Colon (tissue), 2 donors: Measurements from ENCODE around the gene RPGRIP1.
"Not testable (repeated sequence)": the region's sequence is repeated elsewhere in the genome, so short reads cannot be mapped to it uniquely, and the experiment has no call there.

Source experiments
- FAIRE-seq: peaks from 2 replicates; lab custom pipeline; 2012; peaks lifted over from hg19 to GRCh38; lab: Jason Lieb, UNC
- donor health status: control.
- donor health status: control.

RPGRIP1 gene

DNA sequence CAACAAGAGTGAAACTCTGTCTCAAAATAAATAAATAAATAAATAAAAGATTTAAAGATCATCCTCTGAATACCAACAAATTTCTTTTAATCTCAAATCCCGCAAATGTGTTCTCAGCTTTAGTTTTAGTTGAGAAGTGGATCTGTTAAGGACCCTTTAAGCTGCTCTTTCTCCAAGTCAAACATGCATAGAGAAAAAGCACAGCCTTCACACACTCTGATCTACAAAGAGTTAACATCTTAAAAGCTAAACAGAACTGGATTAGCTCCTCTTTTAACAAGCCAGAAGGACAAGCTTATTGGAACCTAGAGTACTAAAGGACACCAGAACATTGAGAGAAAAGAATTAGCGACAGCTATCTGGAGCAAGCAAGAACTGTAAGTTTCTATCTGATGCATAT is at the start of gene RPGRIP1:
Gene RPGRIP1 (plus strand): TSS at position 301 of the 400 bp plus-strand sequence. CDS start 7,894 bp downstream, outside the sequence.
- FAIRE-seq, result no peak

DNA sequence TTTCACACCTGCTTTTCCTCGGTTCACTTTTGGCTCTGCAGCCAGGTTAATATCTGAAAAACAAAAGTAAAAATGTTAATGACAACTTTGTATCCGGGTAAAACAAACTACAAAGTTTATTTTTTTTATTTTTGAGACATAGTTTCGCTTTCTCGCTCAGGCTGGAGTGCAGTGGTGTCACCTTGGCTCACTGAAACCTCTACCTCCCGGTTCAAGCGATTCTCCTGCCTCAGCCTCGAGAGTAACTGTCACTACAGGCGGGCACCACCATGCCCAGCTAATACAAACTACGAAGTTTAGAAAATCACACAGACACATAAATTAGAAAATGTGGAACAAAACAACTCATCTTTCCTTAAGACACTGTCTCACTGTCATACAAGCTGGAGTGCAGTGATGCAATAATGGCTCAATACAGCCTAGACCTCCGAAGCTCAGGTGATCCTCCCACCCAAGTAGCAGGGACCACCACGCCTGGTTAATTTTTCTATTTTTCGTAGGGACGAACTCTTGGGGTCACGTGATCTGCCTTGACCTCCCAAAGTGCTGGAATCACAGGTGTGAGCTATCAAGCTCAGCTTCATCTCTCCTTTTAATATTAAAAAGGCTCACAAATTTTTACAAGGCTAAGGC is 48.7 kb upstream of the RPGRIP1 start:
- FAIRE-seq, result no peak

DNA sequence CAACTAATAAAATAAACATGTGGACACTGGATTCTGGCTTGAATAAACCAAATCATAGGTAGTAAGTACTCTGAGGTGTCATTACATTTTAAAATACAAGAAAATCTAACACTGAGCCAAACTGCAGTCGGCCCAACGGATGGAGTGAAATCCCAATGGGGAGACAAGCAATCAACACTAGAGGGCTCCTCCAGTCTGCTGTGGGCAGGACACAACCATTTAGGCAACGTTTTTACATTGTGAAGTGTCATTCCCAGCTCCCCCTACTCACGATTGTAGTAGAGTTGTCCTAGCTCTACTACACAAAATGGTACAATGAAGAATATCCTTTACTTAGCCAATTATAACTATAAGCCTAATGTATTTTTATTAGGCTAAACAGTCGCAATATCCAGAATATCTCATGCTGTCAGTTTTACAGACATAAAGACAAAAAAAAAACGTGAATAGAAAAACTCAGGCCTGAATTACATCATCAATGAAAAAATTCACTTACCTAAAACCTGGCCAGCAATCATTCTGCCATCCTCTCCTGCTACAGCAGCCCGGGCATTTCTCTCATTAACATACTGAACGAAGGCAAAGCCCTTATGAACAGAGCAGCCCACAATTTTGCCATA is 46.3 kb upstream of the RPGRIP1 start:
- FAIRE-seq, result no peak

DNA sequence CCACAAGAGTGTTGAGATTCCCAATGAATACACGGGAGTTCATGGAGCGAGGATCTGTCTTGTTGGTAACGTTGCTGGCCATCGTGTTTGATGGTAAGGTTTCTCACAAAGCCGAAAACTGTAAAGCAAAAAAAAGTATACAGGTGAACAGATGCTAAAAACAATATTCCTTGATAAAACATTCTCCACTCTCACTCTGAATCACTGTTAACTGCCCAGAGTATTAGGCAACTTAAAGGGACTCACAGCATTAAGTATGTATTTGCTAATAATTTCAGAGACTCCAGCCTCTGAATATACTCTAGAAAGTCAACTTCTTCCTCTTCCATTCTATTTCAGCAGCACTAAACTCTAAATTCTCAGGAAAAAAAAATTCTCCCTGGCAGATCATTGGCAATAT is 45.8 kb upstream of the RPGRIP1 start:
- no peak for FAIRE-seq

DNA sequence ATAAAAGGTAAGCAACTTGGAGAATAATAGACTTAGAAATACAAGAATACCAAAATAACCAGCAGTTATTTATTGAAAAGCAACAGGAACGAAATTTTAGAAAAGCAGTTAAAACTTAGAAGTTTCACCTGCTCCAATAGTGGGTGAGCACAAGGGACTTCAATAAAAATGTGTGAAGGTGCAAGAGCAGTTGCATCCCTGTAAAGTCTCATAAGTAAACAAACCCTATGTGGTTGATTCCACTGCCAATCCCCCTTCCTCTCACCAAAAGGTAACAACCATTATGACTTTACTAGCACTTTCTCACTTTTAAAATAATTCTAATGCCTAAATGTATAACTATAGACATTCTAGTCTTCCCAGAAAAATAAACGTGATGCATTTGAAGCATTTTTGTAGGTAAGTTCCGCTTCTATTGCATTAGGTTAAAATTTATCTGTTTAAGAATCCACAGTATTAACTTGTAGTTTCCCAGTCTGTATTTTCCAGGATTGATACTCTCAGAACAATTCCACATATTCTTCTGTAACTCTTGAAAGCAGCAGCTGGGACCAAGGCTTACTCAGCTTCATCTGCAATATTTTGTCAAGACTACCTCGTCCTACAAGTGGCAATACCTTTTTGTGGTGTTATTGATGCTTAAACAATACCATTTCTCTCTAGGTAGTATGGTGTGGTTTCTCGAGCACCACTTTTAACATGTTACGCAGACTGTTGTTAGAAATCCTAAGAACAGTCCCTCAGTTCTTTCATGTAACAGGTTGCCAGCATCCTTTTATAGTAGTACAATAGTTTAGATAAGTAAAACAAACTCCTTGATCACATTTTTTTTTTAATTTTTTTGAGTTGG is 42.7 kb upstream of the RPGRIP1 start:
- no peak for FAIRE-seq

DNA sequence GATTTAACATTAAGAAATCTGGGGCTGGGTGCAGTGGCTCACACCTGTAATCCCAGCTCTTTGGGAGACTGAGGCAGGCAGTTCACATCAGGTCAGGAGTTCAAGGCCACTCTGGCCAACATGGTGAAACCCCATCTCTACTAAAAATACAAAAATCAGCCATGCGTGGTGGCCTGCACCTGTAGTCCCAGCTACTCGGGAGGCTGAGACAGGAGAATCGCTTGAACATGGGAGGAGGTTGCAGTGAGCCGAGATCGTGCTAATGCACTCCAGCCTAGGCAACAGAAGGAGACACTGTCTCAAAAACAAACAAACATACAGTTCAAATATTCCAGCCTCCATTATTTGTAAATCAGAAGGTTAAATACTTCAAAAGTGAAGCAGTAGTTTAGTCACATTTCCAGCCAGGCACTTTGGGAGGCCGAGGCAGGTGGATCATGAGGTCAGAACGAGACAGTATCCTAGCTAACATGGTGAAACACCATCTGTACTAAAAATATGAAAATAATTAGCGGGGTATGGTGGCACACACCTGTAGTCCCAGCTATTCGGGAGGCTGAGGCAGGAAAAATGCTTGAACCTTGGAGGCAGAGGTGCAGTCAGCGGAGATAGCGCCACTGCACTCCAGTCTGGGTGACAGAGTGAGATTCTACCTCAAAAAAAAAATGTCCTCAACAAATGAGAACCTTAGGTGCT is 40.9 kb upstream of the RPGRIP1 start:
- no peak for FAIRE-seq

DNA sequence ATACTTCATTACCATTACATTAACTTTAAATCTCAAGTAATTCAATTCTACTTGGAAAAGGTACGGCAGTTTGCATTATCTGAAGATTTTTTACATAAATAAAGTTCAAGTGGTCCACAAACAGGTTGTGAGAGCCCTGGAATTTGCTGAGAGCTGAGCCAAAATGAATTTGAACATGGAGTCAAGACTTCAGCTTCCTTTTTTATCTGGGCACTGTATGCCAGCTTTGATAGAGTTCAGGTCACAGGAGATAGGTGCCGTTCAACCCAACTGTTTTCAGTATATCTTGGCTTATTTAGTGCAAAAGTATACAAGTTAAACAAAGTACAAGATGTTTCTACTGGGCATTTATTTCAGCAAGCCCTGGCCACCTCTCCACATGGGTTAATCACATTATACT is 39.5 kb upstream of the RPGRIP1 start:
- no peak for FAIRE-seq

DNA sequence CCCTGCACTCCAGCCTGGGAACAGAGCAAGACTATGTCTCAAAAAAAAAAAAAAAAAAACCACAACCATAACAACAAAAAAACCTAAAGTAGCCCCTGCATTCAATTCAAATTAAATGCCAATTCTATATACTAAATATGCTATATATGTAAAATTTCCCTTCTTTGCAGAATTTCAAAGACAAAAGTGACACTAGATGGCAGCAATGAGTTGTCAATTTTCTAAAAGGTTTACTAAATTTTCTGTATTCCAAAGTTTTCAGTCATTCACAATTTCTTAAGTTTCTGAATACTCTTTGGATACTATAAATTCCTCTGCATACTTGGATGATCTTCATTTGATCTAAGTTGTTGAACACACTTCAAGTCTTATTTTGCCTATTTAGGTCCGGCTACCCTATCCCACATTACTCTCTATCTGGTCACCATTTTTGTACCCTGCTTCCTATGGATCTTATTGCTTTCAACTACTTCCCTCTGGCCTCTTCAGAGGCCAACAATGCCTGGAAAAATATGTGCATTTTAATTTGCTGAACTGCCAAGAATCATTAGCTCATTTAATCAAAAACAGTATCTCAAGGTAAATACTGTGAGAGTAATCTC is 38.6 kb upstream of the RPGRIP1 start:
- no peak for FAIRE-seq

DNA sequence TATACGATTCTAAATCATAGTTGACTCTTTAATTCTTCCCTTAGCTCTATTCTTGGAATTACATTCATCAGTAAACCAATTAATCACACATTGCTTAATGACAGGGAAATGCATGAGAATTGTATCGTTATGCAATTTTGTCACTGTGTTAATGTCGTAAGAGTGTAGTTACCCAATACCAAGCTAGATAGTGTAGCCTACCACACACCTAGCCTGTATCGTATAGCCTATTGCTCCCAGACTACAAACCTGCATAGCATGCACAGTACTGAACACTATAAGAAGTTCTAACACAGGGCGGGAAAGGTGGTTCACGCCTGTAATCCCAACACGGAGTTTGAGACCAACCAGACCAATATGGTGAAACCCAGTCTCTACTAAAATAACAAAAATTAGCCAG is 35.3 kb upstream of the RPGRIP1 start:
- FAIRE-seq, result no peak

DNA sequence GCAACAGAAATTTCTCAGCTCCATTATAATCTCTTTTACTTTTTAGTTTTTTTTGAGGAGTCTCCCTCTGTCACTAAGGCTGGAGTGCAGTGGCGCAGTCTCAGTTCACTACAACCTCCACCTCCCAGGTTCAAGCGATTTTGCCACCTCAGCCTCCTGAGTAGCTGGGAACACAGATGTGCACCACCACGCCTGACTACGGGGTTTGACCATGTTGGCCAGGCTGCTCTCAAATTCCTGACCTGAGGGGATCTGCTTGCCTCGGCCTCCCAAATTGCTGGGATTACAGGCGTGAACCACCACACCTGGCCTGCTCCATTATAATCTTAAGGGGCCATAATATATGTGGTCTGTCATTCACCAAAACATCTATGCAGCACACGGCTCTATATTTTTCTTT is 34.1 kb upstream of the RPGRIP1 start:
- no peak for FAIRE-seq

DNA sequence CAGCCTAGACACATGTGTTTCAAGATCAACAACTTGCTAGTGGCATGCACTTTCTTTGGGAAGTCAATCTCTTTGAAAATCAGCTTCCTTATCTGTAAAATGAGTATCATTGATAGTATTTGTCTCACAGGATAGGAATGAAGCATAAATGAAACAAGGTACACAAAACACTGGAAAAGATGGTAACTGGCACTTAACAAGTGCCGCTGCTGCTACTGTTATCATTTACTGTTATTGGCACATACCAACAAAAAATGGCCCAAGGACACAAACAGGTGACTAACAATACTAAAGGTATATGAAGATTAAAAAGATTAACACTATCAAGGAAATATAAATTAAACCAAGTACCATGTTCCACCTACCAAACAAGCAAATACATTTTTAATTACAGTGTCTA is 31.5 kb upstream of the RPGRIP1 start:
- FAIRE-seq, result no peak

DNA sequence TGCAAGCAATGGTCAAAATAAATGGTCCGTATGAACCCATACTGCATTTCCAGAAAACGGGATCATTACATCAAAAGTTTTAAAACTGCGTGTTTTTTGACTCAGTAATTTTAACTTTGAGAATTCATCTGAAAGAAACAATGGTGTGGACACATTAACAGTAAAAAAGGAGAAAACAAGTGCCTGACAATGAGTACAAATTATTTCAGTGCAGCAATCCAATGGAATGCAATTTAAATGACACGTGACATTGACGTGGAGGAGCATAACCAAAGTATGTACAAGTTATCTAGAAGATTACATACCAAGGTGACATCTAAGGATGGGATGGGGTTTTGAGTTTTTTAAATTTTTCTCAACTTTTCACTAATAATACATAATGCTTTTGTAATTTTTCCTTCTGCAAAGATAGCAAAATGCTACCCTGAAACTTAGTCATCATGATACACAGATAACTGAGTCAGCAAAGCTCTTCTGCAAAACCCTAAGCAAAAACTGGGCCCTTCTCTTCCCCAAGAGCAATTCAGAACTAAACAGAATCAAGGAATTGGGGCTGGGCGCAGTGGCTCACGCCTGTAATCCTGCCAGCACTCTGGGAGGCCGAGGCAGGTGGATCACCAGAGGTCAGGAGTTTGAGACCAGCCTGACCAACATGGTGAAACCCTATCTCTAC is 31.0 kb upstream of the RPGRIP1 start:
- FAIRE-seq, result no peak

DNA sequence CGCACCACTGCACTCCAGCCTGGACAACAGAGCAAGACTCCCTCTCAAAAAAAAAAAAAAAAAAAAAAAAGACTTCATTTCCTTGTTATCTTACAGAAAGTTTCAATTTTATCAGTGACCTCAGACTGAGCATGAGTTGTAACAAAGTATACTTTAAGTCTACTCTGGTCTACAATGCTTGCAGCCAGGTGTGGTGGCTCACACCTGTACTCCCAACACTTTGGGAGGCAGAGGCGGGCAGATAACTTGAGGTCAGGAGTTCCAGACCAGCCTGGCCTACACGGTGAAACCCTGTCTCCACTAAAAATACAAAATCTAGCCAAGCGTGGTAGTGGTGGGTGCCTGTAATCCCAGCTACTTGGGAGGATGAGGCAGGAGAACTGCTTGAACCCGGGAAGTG is 28.7 kb upstream of the RPGRIP1 start:
- no peak for FAIRE-seq

DNA sequence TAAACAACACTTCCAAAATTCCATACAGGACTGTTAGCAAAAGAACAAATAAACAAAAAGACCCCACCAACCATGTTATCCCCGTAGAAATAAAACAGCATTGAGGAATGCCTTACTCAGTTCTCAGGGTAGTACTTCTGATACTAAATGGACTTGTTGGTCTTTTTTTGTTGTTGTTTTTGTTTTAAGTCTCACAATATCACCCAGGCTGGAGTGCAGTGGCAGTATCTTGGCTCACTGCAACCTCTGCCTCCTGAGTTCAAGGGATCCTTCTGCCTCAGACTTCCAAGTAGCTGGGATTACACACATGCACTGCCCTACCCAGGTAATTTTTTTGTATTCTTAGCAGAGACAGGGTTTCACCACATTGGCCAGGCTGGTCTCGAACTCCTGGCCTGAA is 27.7 kb upstream of the RPGRIP1 start:
- no peak for FAIRE-seq

DNA sequence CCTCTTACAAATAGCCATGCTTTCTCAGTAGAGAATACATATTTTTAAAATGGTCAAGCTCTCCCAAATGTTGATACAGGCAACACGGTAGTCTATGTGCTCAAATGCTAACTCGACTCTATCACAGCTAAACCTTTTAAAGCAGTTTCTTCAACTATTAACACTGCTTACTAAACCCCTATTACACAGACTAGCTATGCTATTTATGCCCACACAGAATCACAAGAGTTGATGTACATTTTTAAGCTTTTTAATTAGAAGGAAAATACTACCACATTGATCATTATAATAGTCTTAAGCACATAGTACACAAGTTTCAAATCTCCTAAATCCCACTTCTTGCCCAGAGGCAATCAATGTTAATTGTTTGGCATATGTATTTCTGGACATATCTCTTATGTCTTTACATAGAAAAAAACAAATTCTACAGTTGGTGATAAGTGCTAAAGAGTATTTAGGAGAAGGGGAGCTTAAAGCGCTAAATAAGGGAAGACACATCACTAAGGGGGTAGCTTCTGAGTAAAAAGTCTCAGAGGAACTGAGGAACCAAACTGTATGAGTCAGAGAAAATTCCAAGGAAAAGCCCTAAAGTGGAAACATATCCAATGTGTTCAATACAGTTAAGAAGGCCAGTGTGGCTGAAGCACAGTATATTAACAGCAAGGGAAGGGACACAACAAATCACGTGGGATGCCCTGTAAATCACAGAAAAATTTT is 24.3 kb upstream of the RPGRIP1 start:
- FAIRE-seq, result no peak

DNA sequence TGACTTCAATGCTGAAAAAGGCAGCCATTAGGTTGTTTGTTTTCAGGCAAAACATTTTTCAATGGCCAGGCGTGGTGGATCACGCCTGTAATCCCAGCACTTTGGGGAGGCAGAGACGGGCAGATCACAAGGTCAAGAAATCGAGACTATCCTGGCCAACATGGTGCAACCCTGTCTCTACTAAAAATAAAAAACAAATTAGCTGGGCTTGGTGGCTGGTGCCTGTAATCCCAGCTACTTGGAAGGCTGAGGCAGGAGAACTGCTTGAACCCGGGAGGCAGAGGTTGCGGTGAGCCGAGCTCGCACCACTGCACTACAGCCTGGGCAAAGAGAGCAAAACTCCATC is 23.8 kb upstream of the RPGRIP1 start:
- FAIRE-seq, result not testable (repeated sequence)

DNA sequence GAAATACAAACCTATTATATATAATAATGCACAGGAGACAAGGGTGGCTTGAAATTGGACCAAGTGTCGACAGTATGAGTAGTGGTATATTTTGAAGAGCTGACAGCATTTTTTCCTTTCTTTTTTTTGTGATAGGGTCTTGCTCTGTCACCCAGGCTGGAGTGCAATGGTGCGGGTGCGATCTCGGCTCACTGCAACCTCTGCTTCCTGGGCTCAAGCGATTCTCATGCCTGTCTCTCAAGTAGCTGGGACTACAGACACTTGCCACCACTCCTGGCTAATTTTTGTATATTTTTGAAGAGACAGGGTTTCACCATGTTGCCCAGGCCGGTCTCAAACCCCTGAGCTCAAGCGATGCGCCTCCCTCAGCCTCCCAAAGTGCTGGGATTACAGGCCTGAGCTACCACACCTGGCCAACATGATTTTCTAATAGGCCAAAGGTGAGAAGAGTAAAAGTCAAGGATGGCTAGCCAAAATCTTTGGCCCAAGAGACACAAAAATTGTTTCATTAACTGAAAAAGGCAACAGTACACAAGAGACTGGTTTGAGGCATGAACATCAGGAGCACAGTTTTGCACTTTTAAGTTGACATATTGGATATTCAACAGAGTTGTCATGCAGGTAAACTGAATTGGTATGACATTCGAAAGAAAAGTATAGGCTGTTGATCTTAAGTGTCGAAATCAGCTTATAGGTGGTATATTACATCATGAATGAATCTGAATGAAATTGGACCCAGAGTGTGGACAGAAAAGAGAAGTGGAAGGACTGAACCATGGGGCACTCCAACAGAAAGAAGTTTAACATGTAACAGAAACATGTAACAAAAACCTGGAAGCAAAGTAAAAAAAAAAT is 23.1 kb upstream of the RPGRIP1 start:
- FAIRE-seq, result no peak

DNA sequence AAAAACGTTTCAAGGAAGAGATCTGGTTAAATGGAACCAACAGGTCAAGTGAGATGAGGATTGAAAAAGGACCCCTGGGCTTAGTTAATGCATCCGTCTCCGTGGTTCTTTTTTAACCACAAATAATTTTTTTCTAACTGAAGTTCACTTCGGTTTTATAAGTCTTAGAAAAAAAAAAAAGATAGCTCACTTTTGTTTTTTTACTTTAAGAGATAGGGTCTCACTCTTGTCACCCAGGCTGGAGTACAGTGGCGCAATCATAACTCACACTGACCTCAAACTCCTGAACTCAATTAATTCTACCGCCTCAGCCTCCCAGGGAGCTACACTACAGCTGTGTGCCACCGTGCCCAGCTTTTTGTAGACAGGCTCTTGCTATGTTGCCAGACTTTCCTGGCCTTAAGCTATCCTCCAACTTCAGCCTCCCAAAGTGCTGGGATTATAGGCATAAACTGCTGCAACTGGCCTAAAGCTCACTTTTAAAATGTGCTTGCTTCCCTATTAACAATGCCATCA is 22.4 kb upstream of the RPGRIP1 start:
- no peak for FAIRE-seq

DNA sequence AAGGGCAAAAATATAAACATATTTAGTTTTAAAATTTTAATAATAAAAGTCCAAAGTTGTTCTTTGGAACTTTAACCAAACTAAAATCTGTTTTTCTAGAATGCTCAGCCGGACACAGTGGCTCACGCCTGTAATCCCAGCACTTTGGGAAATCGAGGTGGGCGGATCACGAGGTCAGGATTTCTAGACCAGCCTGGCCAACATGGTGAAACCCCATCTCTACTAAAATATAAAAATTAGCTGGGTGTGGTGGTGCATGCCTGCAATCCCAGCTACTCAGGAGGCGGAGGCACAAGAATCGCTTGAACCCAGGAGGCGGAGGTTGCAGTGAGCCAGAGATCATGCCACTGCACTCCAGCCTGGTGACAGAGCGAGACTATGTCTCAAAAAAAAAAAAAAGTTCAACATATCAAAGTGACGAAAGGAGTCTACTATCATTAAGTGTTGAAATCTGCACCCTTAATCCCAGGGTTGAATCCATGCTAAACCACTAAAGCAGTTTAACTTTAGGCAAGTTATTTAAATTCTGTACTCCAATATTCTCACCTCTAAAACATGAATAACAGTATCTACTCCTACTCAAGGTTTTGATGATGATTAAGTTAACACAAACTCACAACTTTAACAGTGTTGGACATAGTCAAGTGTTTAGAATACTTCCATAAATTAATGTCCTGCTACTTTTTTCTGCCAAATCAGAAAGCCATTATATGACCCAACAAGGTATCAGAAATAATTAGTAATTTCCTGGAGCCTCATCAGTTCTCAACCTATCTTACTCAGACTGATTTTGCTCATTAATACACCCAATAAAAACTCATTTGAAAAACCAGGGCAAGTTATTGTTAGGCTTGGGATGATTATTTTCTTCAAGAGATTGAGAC is 21.6 kb upstream of the RPGRIP1 start:
- FAIRE-seq, result no peak
